NCI-H2107 treated with DMSO at 0.1 percent for 48 hours (cell line): ENCODE data around the gene LHFPL2.
"Not testable (repeated sequence)": the region's sequence is repeated elsewhere in the genome, so short reads cannot be mapped to it uniquely, and the experiment has no call there.

Experiments used
- DNase-seq: peaks from one replicate; lab custom pipeline; 2025; ENCODE audit not compliant: unreplicated experiment; lab: John Stamatoyannopoulos, UW

LHFPL2 gene

GRCh38 chr5:78666975-78667374 lies 18.4 kb upstream of the LHFPL2 start:
- DNase-seq: not testable (repeated sequence)

GRCh38 chr5:78666041-78666444 lies 17.5 kb upstream of the LHFPL2 start:
- no peak for DNase-seq

- DNase-seq: no peak
Observed at GRCh38 chr5:78665534-78665933, 17.0 kb upstream of the LHFPL2 start.

- DNase-seq: no peak
Observed at GRCh38 chr5:78662323-78662722, 13.8 kb upstream of the LHFPL2 start.

GRCh38 chr5:78661691-78662090 lies 13.1 kb upstream of the LHFPL2 start:
- DNase-seq: no peak

GRCh38 chr5:78661044-78661443 lies 12.5 kb upstream of the LHFPL2 start:
- DNase-seq: no peak

GRCh38 chr5:78660401-78660800 lies 11.8 kb upstream of the LHFPL2 start:
- DNase-seq: no peak

GRCh38 chr5:78659714-78660113 lies 11.1 kb upstream of the LHFPL2 start:
- DNase-seq: no peak

- DNase-seq: no peak
Observed at GRCh38 chr5:78659114-78659513, 10.5 kb upstream of the LHFPL2 start.

- DNase-seq: no peak
Observed at GRCh38 chr5:78657201-78657600, 8.6 kb upstream of the LHFPL2 start.

- no peak for DNase-seq
Observed at GRCh38 chr5:78655746-78656290, 7.2 kb upstream of the LHFPL2 start.

- DNase-seq: no peak
Observed at GRCh38 chr5:78654386-78654785, 5.8 kb upstream of the LHFPL2 start.

GRCh38 chr5:78653681-78654366 lies 5.3 kb upstream of the LHFPL2 start:
- DNase-seq: no peak

GRCh38 chr5:78653031-78653430 lies 4.5 kb upstream of the LHFPL2 start:
- DNase-seq: no peak

- DNase-seq: no peak
Observed at GRCh38 chr5:78651468-78651867, 2.9 kb upstream of the LHFPL2 start.

GRCh38 chr5:78650531-78650930 lies 2.0 kb upstream of the LHFPL2 start:
- DNase-seq: no peak

- DNase-seq: no peak
Observed at GRCh38 chr5:78649861-78650496, 1.4 kb upstream of the LHFPL2 start.

- DNase-seq: no peak
Observed at GRCh38 chr5:78649211-78649695, 681 bp upstream of the LHFPL2 start.

GRCh38 chr5:78647838-78648358 lies 674 bp downstream of the LHFPL2 start:
- DNase-seq: no peak

- DNase-seq: no peak
Observed at GRCh38 chr5:78647351-78647818, 1.2 kb downstream of the LHFPL2 start.

GRCh38 chr5:78644741-78645300 lies 3.8 kb downstream of the LHFPL2 start:
- DNase-seq: no peak

GRCh38 chr5:78644129-78644528 lies 4.4 kb downstream of the LHFPL2 start:
- no peak for DNase-seq
